Activated naive CD8-positive, alpha-beta T cell treated with anti-CD3 and anti-CD28 coated beads, Interleukin-2, amount 50 U/mL, for 16 hours (primary cell): ENCODE measurements around the gene GABBR1.

Source experiments
- DNase-seq: peaks from one replicate; pipeline ENCODE4 v3.0.0-alpha.2; 2020; ENCODE audit warnings: low read depth, low spot score

GABBR1 gene

GRCh38 chr6:29653452-29654038 is 20.6 kb upstream of the GABBR1 start:
- DNase-seq, result no peak

GRCh38 chr6:29652198-29652584 is 19.2 kb upstream of the GABBR1 start:
- DNase-seq, result no peak

- DNase-seq, result no peak
Observed at GRCh38 chr6:29651413-29652197, 18.6 kb upstream of the GABBR1 start.

GRCh38 chr6:29649701-29650673 is 17.0 kb upstream of the GABBR1 start:
- peak; percentile 96 for DNase-seq

DNA sequence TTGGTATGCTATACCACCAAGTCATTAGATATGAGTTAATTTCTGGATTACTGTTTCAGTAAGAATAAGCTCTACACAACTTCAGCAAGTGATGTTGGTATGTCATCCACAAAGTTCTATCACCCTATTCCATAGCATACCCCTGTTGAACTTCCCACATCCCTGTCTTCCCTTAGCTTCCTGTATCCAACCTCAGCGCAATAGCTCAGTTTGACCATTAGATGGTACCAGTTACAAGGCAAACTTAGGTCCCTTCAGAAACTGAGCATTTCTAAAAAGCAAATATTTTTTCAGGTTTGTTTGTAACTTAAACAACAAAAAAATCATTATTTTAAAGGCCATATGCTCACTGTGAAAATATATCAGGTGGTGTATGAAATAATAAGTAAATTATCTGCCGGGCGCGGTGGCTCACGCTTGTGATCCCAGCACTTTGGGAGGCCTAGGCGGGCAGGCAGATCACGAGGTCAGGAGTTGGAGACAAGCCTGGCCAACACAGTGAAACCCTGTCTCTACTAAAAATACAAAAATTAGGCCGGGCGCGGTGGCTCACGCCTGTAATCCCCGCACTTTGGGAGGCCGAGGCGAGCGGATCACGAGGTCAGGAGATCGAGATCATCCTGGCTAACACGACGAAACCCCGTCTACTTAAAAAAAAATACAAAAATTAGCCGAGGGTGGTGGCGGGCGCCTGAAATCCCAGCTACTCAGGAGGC is 15.1 kb upstream of the GABBR1 start:
- DNase-seq, result no peak

- DNase-seq, result no peak
Observed at GRCh38 chr6:29641430-29642148, 8.6 kb upstream of the GABBR1 start.

GRCh38 chr6:29637247-29637646 is 4.3 kb upstream of the GABBR1 start:
- DNase-seq, result no peak

GRCh38 chr6:29633534-29633905 is 537 bp upstream of the GABBR1 start:
- no peak for DNase-seq

GRCh38 chr6:29631860-29632731 is 887 bp downstream of the GABBR1 start:
- peak; percentile 5 for DNase-seq

GRCh38 chr6:29631209-29631810 is 1.7 kb downstream of the GABBR1 start:
- no peak for DNase-seq

- no peak for DNase-seq
Observed at GRCh38 chr6:29630315-29630714, 2.7 kb downstream of the GABBR1 start.

DNA sequence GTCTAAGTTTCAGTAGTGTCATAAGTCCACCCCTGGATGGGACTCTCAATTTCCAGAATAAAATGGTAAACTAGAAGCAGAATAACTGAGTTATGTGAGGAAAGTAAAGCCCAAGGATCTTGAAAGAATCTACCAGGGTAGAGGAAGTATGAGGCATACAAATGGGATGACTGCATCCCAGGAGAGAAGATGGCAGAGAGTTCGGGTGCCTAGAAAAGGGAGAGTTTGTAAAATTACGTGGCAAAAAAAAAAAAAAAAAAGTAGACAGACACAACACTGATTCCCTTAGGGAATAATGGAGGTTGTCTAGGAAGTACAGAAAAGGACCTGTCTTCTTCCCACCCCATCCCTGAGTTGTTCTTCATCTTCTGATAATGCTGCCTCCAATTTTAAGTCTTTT is 3.4 kb downstream of the GABBR1 start:
- DNase-seq, result no peak

GRCh38 chr6:29628419-29629281 is 4.3 kb downstream of the GABBR1 start:
- peak; percentile 25 for DNase-seq

- peak; percentile 17 for DNase-seq
Observed at GRCh38 chr6:29627755-29628418, 5.1 kb downstream of the GABBR1 start.

GRCh38 chr6:29626948-29627754 is 5.8 kb downstream of the GABBR1 start:
- no peak for DNase-seq

DNA sequence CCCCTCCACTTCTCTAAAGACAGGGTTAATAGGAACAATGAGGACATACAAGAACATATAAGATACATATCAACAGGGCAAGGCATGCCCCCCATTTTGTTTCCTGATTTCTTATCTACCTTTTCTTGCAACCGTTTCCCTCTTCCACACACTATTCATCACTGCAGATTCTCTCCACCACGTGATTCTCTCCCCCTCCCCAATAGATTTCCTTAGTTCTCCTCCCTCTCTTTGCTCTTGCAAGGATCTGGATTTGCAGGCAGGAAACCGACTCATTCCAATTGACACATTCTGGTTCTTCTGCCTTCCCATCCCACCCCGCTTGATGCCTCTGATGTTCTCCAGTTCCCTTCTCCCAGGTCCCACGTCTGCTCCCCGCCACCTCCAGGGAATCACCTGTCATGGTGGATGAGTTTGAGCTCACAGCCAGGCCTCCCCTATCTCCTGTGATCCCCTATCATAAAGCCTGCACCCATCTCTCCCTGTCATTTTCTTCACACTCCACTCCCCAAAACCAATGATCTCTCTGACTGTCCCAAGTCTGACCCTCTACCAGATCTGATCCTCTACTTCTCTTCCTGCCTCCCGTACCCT is 7.5 kb downstream of the GABBR1 start:
- DNase-seq, result no peak

DNA sequence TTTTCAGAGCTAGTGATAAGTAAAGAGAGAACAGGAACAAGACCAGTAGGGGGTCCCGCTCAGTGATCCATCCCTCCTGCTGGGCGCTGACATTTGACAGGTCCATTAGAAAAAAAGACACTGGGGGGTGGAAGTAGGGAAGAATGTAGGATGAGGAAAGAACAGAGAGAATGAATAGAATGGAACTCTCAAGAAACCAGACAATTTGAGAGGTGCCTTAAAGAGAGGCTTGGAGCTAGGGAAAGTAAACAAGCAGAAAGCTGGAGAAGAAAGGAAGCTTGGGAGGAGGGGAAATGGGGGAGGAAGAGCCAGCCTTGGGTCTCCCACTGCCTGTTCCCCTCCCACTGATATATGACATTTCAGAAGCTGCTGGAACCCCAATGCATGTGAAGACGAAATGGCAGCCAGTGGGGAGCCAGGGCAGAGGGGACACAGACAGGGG is 8.4 kb downstream of the GABBR1 start:
- no peak for DNase-seq
